Measurements from ENCODE around the gene LCMT1. TPM values are rescaled to one million over a fixed set of nuclear protein-coding genes. Genes with fewer than 3 reads are reported as not detected.

Gene LCMT1
- total and polyA plus RNA-seq, 9 of the 15 experiments (the other 6 are each of a cell fraction or from before 2014, with no cell fraction given) = 20.0 to 42.8 (median 32.3) TPM

GRCh38 chr16:25066747-25067631 is 44.6 kb upstream of the LCMT1 start (continued):
- peak; percentile 55; the same call in 1 of the 2 replicates for TF ChIP-seq MGA (IDR thresholded peaks at IDR 0.05)
- 0 out of 2 replicates have a peak, but pooled peaks have one; percentile 16 for TF ChIP-seq BRD4 (IDR thresholded peaks at IDR 0.05)
- TF ChIP-seq MYNN (IDR thresholded peaks at IDR 0.05) = no peak
- TF ChIP-seq MYNN (CRISPR knock-in tag; IDR thresholded peaks at IDR 0.05) = no peak
- TF ChIP-seq CBFA2T2 (conservative IDR thresholded peaks at IDR 0.05) = no peak
- peak; percentile 54 for TF ChIP-seq HMGN3 (IDR thresholded peaks at IDR 0.05; ENCODE audit: borderline replicate concordance, extremely low read depth, insufficient read length, low read depth, low read length)
- TF ChIP-seq RBM17 (IDR thresholded peaks at IDR 0.05; ENCODE audit: borderline replicate concordance, low read depth, low read length) = no peak
- no peak for TF ChIP-seq ZNF398 (CRISPR knock-in tag; IDR thresholded peaks at IDR 0.05)
- TF ChIP-seq, protein P1, sequence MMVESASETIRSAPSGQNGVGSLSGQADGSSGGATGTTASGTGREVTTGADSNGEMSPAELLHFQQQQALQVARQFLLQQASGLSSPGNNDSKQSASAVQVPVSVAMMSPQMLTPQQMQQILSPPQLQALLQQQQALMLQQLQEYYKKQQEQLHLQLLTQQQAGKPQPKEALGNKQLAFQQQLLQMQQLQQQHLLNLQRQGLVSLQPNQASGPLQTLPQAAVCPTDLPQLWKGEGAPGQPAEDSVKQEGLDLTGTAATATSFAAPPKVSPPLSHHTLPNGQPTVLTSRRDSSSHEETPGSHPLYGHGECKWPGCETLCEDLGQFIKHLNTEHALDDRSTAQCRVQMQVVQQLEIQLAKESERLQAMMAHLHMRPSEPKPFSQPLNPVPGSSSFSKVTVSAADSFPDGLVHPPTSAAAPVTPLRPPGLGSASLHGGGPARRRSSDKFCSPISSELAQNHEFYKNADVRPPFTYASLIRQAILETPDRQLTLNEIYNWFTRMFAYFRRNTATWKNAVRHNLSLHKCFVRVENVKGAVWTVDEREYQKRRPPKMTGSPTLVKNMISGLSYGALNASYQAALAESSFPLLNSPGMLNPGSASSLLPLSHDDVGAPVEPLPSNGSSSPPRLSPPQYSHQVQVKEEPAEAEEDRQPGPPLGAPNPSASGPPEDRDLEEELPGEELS (CRISPR knock-in tag; IDR thresholded peaks at IDR 0.05; ENCODE audit: borderline replicate concordance) = no peak

Measured in K562 (cell line).